Measurements from ENCODE around the gene DOCK2. TPM values are rescaled to one million over a fixed set of nuclear protein-coding genes. Genes with fewer than 3 reads are reported as not detected.
A peak's percentile ranks its signal among the peaks of the same experiment; 100 is the strongest.

Gene DOCK2
- total RNA-seq, 4 donors from 2014 or later = 3.1 to 3.9 (median 3.3) TPM

GRCh38 chr5:169716287-169716686 lies 79.2 kb downstream of the DOCK2 start:
- intact Hi-C loops (cut with DNase I; ENCODE audit: low total_unique reads) = no loop called here
- WGBS, 2 donors = 48 to 78% methylated on average over 1 of the region's 1 CpG
- no peak for DNase-seq (ENCODE audit: low spot score in 2 of 2)
- TF ChIP-seq POLR2A (IDR thresholded peaks at IDR 0.05) (no peak), CTCF (IDR thresholded peaks at IDR 0.05) (no peak)
- no peak overlapping the region for H3K4me3 ChIP-seq (ENCODE audit: low read depth, poor library complexity, severe bottlenecking)

- peak in 1 of 2 donors; percentile 19 for DNase-seq (ENCODE audit: low spot score in 2 of 2)
- WGBS, 2 donors = 37 to 43% methylated on average over 3 of the region's 3 CpGs
- H3K4me3 ChIP-seq (ENCODE audit: low read depth, poor library complexity, severe bottlenecking) = no peak overlapping the region
- no peak for TF ChIP-seq POLR2A (IDR thresholded peaks at IDR 0.05)
- TF ChIP-seq CTCF (IDR thresholded peaks at IDR 0.05) = no peak
- intact Hi-C loops (cut with DNase I; ENCODE audit: low total_unique reads) = no loop called here
Observed at GRCh38 chr5:169717288-169717687, 80.2 kb downstream of the DOCK2 start.

- TF ChIP-seq CTCF (IDR thresholded peaks at IDR 0.05) (no peak), POLR2A (IDR thresholded peaks at IDR 0.05) (no peak)
- H3K4me3 ChIP-seq (ENCODE audit: low read depth, poor library complexity, severe bottlenecking) = no peak overlapping the region
- 81 to 83% methylated on average over 7 of the region's 7 CpGs for WGBS, 2 donors
- no peak for DNase-seq (ENCODE audit: low spot score in 2 of 2)
- intact Hi-C loops (cut with DNase I; ENCODE audit: low total_unique reads) = no loop called here
Observed at GRCh38 chr5:169719360-169720314, 82.6 kb downstream of the DOCK2 start.

- WGBS, 2 donors = 88 to 89% methylated on average over 2 of the region's 2 CpGs
- H3K4me3 ChIP-seq (ENCODE audit: low read depth, poor library complexity, severe bottlenecking) = no peak overlapping the region
- intact Hi-C loops (cut with DNase I; ENCODE audit: low total_unique reads) = no loop called here
- TF ChIP-seq CTCF (IDR thresholded peaks at IDR 0.05) = no peak
- TF ChIP-seq POLR2A (IDR thresholded peaks at IDR 0.05) = no peak
- no peak for DNase-seq (ENCODE audit: low spot score in 2 of 2)
Observed at GRCh38 chr5:169721771-169722170, 84.7 kb downstream of the DOCK2 start.

GRCh38 chr5:169723103-169723831 lies 86.2 kb downstream of the DOCK2 start:
- intact Hi-C loops (cut with DNase I; ENCODE audit: low total_unique reads) = no loop called here
- TF ChIP-seq POLR2A (IDR thresholded peaks at IDR 0.05) (no peak), CTCF (IDR thresholded peaks at IDR 0.05) (no peak)
- no peak overlapping the region for H3K4me3 ChIP-seq (ENCODE audit: low read depth, poor library complexity, severe bottlenecking)
- WGBS, 2 donors = 64 to 66% methylated on average over 3 of the region's 3 CpGs
- DNase-seq (ENCODE audit: low spot score in 2 of 2) = no peak

All from lower leg skin (tissue), 4 donors.